HepG2 (cell line): ENCODE data around the gene FAM13B.

Experiments used
- CEBPB ChIP-seq: IDR thresholded peaks from 2 replicates; pipeline ENCODE4 v1.6.1; 2011; ENCODE audit warnings: low read depth, low read length, improper control_type of control experiment, borderline replicate concordance
- PRDM4 ChIP-seq: sonication (generic); formaldehyde crosslinking; IDR thresholded peaks from 2 replicates; pipeline ENCODE4 v1.9.0; 2021; ENCODE audit warnings: missing genetic modification reagents, borderline replicate concordance
- TF ChIP-seq, protein P1 (sequence below): sonication (generic); formaldehyde crosslinking; IDR thresholded peaks from 2 replicates; pipeline ENCODE4 v1.5.0; 2020; ENCODE audit warnings: mild to moderate bottlenecking, missing genetic modification reagents, moderate library complexity

DNA sequence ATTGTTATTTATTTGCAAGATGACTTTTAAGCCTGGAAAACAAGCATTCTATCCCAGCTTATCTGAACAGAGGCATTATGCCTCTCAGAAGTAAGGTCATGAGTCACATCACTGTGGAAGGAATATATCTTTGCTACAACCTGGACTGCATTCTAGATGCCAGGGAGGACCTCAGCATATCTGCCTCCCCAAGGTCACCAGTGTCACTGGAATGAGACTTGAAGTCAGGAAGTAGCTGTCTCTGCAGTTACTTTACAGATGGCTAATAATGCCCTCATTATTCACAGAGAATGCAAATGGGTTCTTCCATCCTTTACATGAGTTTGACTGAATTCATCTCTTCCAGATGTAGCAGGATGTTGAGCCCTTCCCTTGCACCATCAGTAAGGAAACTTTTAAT, 4.4 kb upstream of the FAM13B start:
- TF ChIP-seq, protein P1, sequence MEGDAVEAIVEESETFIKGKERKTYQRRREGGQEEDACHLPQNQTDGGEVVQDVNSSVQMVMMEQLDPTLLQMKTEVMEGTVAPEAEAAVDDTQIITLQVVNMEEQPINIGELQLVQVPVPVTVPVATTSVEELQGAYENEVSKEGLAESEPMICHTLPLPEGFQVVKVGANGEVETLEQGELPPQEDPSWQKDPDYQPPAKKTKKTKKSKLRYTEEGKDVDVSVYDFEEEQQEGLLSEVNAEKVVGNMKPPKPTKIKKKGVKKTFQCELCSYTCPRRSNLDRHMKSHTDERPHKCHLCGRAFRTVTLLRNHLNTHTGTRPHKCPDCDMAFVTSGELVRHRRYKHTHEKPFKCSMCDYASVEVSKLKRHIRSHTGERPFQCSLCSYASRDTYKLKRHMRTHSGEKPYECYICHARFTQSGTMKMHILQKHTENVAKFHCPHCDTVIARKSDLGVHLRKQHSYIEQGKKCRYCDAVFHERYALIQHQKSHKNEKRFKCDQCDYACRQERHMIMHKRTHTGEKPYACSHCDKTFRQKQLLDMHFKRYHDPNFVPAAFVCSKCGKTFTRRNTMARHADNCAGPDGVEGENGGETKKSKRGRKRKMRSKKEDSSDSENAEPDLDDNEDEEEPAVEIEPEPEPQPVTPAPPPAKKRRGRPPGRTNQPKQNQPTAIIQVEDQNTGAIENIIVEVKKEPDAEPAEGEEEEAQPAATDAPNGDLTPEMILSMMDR (CRISPR knock-in tag), result no peak
- no peak for TF ChIP-seq CEBPB
- no peak for TF ChIP-seq PRDM4 (CRISPR knock-in tag)
